HG03280 (cell line): Measurements from ENCODE around the gene SCN4B.

Experiments used
- ATAC-seq: cut with Tn5 transposase; IDR thresholded peaks from one replicate; pipeline ENCODE4 v1.9.1; 2021; ENCODE audit warnings: mild to moderate bottlenecking, moderate library complexity; ENCODE audit not compliant: unreplicated experiment

The SCN4B gene

GRCh38 chr11:118105657-118106305, 46.8 kb downstream of the SCN4B start:
- ATAC-seq, result no peak

- ATAC-seq, result no peak
These were observed 48.1 kb downstream of the SCN4B start for GRCh38 chr11:118104491-118104890.

GRCh38 chr11:118102721-118103261, 49.8 kb downstream of the SCN4B start:
- ATAC-seq, result no peak

- no peak for ATAC-seq
These were observed 51.9 kb downstream of the SCN4B start for GRCh38 chr11:118100691-118101232.

- no peak for ATAC-seq
These were observed 52.6 kb downstream of the SCN4B start for GRCh38 chr11:118099838-118100556.

- ATAC-seq, result no peak
These were observed 53.4 kb downstream of the SCN4B start for GRCh38 chr11:118098996-118099837.

GRCh38 chr11:118095967-118096367, 56.7 kb downstream of the SCN4B start:
- ATAC-seq, result no peak

GRCh38 chr11:118095493-118095892, 57.1 kb downstream of the SCN4B start:
- no peak for ATAC-seq

GRCh38 chr11:118092907-118093571, 59.6 kb downstream of the SCN4B start:
- no peak for ATAC-seq

- ATAC-seq, result no peak
These were observed 60.9 kb downstream of the SCN4B start for GRCh38 chr11:118091690-118092089.

- no peak for ATAC-seq
These were observed 62.0 kb downstream of the SCN4B start for GRCh38 chr11:118090545-118091162.

- no peak for ATAC-seq
These were observed 64.1 kb downstream of the SCN4B start for GRCh38 chr11:118088531-118088930.

- ATAC-seq, result no peak
These were observed 64.7 kb downstream of the SCN4B start for GRCh38 chr11:118087931-118088330.

- ATAC-seq, result no peak
These were observed 65.5 kb downstream of the SCN4B start, which contains the start of gene SMIM35 for GRCh38 chr11:118086913-118087768. SMIM35 (minus strand) TSS chr11:118086963; CDS start chr11:118086757, 206 bp downstream.

GRCh38 chr11:118084656-118085055, 68.0 kb downstream of the SCN4B start:
- no peak for ATAC-seq

- no peak for ATAC-seq
These were observed 68.4 kb downstream of the SCN4B start for GRCh38 chr11:118084247-118084646.
